Parathyroid adenoma (tissue), 2 donors: Measurements from ENCODE around the gene KRTAP10-12.

Experiments used
- H2AFZ ChIP-seq: fragments of 300-600 bp; sonication (generic); one replicate; pipeline ENCODE4 v1.7.0; 2017; ENCODE audit warnings: antibody characterized with exemption, mild to moderate bottlenecking
- H3K27ac ChIP-seq: fragments of 300-600 bp; sonication (generic); one replicate; pipeline ENCODE4 v1.7.0; 2017
- H3K27me3 ChIP-seq: fragments of 300-600 bp; sonication (generic); one replicate; pipeline ENCODE4 v1.7.0; 2017; ENCODE audit warnings: low read length; ENCODE audit not compliant: control insufficient read depth, insufficient read depth
- H3K36me3 ChIP-seq: fragments of 300-600 bp; sonication (generic); one replicate; pipeline ENCODE4 v1.7.0; 2017; ENCODE audit warnings: low read length; ENCODE audit not compliant: control insufficient read depth, insufficient read depth
- H3K4me1 ChIP-seq: fragments of 300-600 bp; sonication (generic); one replicate; pipeline ENCODE4 v1.7.0; 2017; ENCODE audit warnings: control low read depth
- H3K4me2 ChIP-seq: fragments of 300-600 bp; sonication (generic); one replicate; pipeline ENCODE4 v1.7.0; 2017; ENCODE audit warnings: low read length
- H3K4me3 ChIP-seq: fragments of 300-600 bp; sonication (generic); one replicate; pipeline ENCODE4 v1.7.0; 2017; ENCODE audit warnings: low read depth, low read length
- H3K79me2 ChIP-seq: fragments of 300-600 bp; sonication (generic); one replicate; pipeline ENCODE4 v1.7.0; 2017; ENCODE audit warnings: control low read depth
- H3K9ac ChIP-seq: fragments of 300-600 bp; sonication (generic); one replicate; pipeline ENCODE4 v1.7.0; 2017; ENCODE audit warnings: mild to moderate bottlenecking
- H3K9me3 ChIP-seq: fragments of 300-600 bp; sonication (generic); one replicate; pipeline ENCODE4 v1.7.0; 2017; ENCODE audit warnings: low read length; ENCODE audit not compliant: control insufficient read depth
- CTCF ChIP-seq: fragments of 300-600 bp; sonication (generic); IDR thresholded peaks from one replicate; pipeline ENCODE4 v1.7.0; 2017; ENCODE audit warnings: antibody characterized with exemption, mild to moderate bottlenecking
- donor health status: primary hyperparathyroidism.

KRTAP10-12 gene

DNA sequence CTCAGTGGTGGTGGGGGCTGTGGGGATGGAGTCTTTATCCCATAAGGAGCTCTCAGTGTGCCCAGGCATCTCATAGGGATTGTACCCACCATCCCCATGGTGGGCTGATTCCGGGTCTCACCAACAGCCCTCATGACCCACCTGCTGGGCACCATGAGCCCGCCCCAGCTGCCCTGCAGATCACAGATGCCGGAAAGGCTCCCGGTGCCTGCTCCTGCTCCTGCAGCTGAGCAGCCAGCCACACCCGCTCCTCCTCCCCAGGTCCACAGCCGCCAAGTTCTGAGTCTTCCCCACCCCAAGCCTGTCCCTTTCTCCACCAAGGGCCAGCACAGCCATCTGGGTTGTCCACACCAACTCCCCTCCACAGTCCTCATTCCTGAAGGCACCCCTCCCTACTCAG is 29.9 kb downstream of the KRTAP10-12 start:
- Histone ChIP-seq H3K27ac (no peak overlapping the region), H3K9ac (no peak overlapping the region), H2AFZ (no peak overlapping the region), H3K36me3 (no peaks in the 10 kb centered on the region), H3K4me2 (no peak overlapping the region), H3K4me3 (no peak overlapping the region), H3K9me3 (no peaks in the 10 kb centered on the region), H3K4me1 (no peaks in the 10 kb centered on the region), H3K27me3 (no peaks in the 10 kb centered on the region), H3K79me2 (no peaks in the 10 kb centered on the region)
- TF ChIP-seq CTCF = no peak

GRCh38 chr21:44727321-44727720 is 30.3 kb downstream of the KRTAP10-12 start:
- no peak overlapping the region for H2AFZ ChIP-seq
- H3K9me3 ChIP-seq = no peaks in the 10 kb centered on the region
- no peak for TF ChIP-seq CTCF
- no peak overlapping the region for H3K4me3 ChIP-seq
- H3K27me3 ChIP-seq = no peaks in the 10 kb centered on the region
- no peaks in the 10 kb centered on the region for H3K4me1 ChIP-seq
- no peaks in the 10 kb centered on the region for H3K36me3 ChIP-seq
- no peak overlapping the region for H3K9ac ChIP-seq
- H3K4me2 ChIP-seq = no peak overlapping the region
- H3K79me2 ChIP-seq = no peaks in the 10 kb centered on the region
- no peak overlapping the region for H3K27ac ChIP-seq

GRCh38 chr21:44727757-44728156 is 30.8 kb downstream of the KRTAP10-12 start:
- no peak overlapping the region for H3K9ac ChIP-seq
- no peaks in the 10 kb centered on the region for H3K9me3 ChIP-seq
- H3K27ac ChIP-seq = no peak overlapping the region
- no peaks in the 10 kb centered on the region for H3K4me1 ChIP-seq
- H3K27me3 ChIP-seq = no peaks in the 10 kb centered on the region
- no peak overlapping the region for H3K4me3 ChIP-seq
- H2AFZ ChIP-seq = no peak overlapping the region
- TF ChIP-seq CTCF = no peak
- H3K79me2 ChIP-seq = no peaks in the 10 kb centered on the region
- H3K36me3 ChIP-seq = no peaks in the 10 kb centered on the region
- no peak overlapping the region for H3K4me2 ChIP-seq

DNA sequence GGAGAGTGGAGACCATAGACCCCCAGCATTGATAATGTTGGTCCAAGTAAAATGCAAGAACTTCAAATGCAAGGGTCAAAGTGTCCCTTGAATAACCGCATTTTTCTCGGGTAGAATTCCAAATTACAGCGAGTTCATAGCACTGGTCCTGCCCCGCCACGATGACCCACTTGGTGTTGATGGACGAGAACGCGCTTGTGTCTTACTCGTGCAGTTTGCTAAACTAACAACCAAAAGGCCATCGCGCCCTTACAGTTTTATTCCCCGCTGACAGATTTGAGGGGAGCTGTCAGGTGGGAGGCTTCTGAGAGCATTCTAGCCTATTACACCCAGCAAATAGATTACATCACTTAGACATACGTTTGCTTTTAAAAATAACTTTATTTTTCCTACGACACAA is 31.7 kb downstream of the KRTAP10-12 start:
- Histone ChIP-seq H2AFZ (no peak overlapping the region), H3K36me3 (no peaks in the 10 kb centered on the region), H3K4me1 (no peaks in the 10 kb centered on the region), H3K9me3 (no peaks in the 10 kb centered on the region), H3K4me3 (no peak overlapping the region), H3K79me2 (no peaks in the 10 kb centered on the region), H3K4me2 (no peak overlapping the region), H3K9ac (no peak overlapping the region), H3K27me3 (no peaks in the 10 kb centered on the region), H3K27ac (no peak overlapping the region)
- no peak for TF ChIP-seq CTCF

DNA sequence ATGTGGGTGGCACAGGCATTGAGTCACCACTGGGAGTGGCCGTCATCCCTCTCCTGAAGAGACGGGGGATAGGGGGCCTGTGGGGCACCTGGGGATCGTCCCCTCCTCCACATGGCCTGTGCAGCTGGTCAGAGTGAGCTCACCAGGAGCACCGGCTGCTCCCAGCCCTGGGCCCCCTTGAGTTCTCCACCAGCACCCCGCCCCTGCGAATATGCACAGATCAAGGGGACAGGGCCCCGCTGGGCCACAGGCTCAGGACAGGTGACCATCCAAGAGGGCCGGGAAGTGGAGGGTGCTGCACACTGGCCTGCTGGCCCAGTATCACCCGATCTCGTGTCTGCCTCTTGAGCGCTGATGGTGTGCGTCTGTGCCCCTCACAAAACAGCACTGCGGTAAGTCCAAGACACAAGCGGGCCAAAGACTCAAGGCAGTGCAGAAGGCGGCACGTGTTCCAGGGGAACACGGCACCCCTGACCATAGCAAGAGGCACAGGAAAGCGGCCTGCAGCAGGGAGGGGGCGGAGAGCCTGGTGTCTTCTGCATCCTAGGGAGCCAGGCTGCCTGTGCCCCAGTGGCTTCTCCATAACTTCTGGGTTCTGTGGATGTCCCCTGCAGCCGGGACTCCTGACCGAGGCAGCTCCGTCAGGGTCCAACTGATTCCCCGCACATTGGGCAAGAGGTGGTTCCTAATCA is 32.5 kb downstream of the KRTAP10-12 start:
- no peaks in the 10 kb centered on the region for H3K79me2 ChIP-seq
- H3K27me3 ChIP-seq = no peaks in the 10 kb centered on the region
- no peak overlapping the region for H3K4me3 ChIP-seq
- H3K27ac ChIP-seq = no peak overlapping the region
- no peak overlapping the region for H3K9ac ChIP-seq
- H3K9me3 ChIP-seq = no peaks in the 10 kb centered on the region
- H3K36me3 ChIP-seq = no peaks in the 10 kb centered on the region
- no peak overlapping the region for H3K4me2 ChIP-seq
- no peaks in the 10 kb centered on the region for H3K4me1 ChIP-seq
- H2AFZ ChIP-seq = no peak overlapping the region
- no peak for TF ChIP-seq CTCF
